HK-2 (cell line): ENCODE results near the gene SEPTIN1.

Source experiments
- DNase-seq: peaks from one replicate; pipeline ENCODE4 v3.0.0-alpha.2; 2018; ENCODE audit not compliant: unreplicated experiment

The SEPTIN1 gene

DNA sequence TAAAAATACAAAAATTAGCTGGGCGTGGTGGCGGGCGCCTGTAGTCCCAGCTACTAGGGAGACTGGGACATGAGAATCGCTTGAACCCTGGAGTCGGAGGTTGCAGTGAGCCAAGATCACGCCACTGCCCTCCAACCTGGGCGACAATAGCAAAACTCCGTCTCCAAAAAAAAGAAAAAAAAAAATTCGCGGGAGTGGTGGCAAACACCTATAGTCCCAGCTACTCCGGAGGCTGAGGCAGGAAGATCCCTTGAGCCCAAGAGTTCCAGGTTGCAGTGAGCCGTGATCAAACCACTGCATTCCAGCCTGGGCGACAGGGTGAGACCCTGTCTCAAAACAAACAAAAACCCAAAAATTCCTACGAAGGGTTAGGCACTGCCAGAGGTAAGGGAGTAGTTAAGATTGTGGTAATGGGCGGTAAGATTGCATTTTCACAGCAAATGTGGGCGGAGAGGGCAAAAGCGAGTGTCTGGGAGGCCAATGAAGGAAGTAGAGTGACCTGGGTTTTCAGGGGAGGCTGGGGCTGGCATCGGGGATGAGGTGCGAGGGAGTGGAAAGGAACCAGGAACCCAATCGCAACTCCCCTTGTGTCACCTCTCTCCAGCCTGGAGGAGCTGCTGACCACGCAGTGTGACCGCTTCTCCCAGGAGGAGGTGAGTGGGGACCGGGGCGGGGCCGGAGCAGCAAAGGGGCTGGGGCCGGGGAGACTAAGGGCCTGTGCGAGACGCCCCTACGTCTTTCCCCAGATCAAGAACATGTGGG lies 5.1 kb downstream of the SEPTIN1 start:
- no peak for DNase-seq

DNA sequence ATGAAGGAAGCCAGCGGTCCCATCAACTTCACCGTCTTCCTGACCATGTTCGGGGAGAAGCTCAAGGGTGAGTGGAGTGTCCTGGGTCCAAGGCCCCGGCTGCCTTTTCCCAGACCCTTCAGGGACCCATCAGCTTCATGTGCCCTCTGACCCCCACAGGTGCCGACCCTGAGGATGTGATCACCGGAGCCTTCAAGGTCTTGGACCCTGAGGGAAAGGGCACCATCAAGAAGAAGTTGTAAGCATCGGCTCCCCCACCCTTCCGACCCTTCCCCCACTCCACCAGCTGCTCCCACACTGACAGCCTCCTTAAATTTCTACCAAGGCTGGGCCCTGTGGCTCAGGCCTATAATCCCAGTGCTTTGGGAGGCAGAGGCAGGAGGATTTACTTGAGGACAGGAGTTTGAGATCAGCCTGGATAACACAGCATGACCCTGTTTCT lies 5.9 kb downstream of the SEPTIN1 start:
- DNase-seq, result no peak

DNA sequence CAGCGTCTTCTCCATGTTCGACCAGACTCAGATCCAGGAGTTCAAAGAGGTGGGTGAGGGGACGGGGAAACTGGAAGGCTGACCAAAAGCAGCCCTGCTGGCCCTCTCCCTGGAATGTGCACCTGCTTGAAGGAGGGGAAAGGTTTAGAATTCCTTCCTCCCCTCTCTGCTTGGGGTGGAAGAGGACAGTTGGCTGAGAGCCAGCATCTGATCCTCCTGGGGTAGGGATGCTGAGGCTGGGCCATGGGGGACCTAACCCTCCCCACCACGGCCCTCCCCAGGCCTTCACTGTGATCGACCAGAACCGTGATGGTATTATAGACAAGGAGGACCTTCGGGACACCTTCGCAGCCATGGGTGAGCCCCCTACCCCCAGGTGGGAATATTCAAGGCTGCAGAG lies 6.5 kb downstream of the SEPTIN1 start:
- DNase-seq, result no peak

DNA sequence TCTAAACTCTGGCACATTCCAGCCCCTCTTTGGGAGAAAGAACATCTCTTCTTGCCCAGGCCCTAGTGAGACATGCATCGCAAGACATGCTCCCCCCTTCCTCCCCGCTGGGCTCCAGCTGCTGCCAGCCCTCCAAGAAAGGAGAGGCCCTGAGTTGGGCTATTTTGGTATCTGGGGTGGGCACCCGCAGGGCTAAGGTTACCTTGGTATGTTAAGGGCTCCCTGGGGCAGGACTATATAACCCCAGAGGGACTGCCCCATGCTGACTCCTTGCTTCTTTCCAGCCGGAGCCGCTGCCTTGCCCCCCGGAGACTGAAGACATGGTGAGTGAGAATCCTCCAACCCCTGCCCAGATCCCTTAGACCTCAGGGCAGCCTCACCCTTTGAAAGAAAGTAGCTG lies 7.8 kb downstream of the SEPTIN1 start, which contains the start of gene MYL11:
Gene MYL11 (plus strand): TSS at position 265 of the 400 bp plus-strand sequence. CDS start 56 bp downstream, at position 321.
- no peak for DNase-seq

DNA sequence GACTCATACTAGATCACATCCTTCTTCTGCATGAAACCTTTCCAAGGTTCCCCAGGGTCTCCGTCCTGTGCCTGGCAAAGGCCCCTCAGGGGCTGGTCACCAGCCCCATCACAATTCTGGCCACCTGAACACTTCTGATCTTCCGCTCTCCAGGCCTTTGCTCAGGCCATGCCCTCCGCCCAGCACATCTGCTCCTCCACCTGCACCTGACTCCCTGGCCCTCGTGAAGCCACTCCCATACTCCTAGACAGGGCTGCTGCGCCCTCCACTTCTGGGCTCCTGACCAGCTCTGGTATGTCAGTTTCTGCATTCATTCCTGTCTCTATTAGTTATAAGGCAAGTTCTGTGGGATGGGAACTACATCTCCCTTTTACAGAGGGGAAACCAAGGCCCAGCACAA lies 9.6 kb downstream of the SEPTIN1 start:
- no peak for DNase-seq

DNA sequence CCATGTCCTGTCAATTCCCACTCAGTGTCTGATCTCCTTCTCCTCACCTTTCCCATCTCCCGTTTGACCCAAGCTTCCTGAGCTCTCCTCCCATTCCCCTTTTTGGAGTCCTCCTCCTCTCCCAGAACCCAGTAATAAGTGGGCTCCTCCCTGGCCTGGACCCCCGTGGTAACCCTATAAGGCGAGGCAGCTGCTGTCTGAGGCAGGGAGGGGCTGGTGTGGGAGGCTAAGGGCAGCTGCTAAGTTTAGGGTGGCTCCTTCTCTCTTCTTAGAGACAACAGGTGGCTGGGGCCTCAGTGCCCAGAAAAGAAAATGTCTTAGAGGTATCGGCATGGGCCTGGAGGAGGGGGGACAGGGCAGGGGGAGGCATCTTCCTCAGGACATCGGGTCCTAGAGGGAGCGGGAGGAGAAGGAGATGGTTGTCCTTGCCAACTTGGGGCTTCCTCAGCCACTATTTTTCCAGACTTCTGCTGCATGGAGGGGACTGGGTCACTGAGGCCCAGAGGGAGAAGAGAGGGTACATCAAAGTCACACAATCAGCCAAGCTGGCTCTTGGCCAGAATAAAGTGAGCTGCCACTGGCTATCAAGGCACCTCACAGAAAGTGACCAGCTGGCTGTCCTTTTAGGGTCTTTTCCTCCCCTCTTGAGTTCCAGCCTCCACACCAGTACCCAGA lies 10.2 kb downstream of the SEPTIN1 start:
- no peak for DNase-seq

DNA sequence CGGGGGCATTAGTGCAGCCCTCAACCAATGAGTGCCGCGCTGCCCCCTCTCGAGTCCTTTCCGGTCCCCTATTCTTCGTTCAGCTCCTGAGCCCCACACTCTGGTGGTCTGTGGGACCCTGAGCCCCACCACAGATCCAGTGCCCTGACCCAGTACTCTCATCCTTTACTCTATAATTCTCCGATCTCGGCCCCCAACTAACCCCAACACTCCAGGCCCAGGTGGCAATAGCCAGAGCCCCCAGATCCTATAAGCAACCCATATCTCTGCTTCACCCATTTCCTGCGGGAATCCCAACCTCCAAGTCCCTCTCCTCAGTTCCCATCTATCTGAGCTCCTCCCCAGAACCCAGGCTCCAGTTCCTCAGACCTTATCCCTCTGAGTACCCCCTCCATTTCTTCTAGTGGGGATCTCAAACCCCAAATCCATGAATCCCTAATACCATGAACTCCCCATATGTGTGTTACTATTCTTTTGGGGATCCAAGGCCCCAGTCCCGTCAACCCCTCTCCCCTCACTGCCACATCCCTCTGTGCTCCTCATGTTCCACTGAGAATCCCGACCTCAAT lies 11.0 kb downstream of the SEPTIN1 start:
- no peak for DNase-seq

DNA sequence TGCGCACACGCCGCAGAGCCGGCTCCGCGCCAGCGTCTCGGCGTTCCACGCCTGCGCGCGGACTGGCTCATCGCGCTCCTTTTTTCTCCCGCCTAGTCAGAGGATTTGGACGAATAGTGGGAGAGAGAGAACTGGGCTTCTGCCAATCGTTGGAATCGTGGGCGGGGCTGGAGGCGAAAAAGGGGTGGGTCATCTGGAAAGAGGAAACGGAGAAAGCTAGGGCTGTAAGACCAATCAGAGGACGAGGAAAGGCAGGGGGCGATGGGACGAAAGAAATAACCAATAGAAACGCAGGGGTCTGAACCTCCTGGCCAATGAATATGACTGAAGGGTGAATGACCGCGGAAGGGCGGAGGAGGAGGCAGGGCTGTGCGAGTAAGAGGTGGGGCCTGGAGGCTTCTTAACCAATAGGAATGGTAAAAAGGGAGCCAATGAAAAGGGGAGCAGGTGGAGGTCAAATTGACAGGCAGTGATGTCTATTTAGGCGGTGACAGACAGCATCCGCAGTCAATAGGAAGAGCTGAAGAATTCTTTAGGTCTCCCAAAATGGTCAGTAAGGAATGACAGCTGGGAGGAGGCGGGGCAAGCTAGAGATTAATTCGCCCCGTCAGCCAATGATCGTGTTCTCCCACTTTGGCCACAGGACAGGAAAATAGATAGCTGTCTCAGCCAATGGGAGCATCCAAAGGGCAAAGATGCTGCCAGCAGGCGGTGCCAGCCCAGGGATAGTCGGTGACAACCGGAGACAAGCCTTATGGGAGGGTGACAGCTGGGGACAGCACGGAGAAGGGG lies 11.7 kb downstream of the SEPTIN1 start, which contains the start of gene TBC1D10B:
Gene TBC1D10B (minus strand): TSS at position 39 of the 792 bp plus-strand sequence. CDS start 311 bp downstream, outside the sequence.
- DNase-seq, result peak; percentile 96

DNA sequence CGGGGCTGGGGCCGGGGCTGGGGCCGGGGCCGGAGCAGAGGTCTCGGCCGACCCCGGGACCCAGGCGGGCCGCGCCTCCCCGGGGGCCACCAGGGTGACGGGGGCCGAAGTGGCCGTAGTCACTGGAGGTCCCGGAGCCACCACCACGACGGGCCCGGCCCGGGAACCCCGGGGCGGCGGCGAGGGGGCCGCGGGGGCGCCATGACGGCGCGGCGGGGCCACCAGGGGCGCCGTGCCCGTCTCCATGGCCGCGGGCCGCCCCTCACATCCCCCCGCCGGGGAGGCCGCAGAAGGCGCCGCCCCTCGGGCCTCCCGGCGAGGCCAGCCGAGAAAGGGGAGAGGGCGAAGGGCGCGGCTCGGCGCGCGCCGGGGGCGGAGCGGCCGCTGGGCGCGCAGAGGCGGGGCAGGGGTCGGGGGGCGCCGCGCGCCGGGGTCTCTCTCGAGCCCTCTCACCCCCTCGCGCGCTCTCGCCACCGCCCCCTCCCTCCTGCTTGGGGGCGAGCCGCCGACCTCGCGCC lies 12.4 kb downstream of the SEPTIN1 start:
- DNase-seq, result no peak

DNA sequence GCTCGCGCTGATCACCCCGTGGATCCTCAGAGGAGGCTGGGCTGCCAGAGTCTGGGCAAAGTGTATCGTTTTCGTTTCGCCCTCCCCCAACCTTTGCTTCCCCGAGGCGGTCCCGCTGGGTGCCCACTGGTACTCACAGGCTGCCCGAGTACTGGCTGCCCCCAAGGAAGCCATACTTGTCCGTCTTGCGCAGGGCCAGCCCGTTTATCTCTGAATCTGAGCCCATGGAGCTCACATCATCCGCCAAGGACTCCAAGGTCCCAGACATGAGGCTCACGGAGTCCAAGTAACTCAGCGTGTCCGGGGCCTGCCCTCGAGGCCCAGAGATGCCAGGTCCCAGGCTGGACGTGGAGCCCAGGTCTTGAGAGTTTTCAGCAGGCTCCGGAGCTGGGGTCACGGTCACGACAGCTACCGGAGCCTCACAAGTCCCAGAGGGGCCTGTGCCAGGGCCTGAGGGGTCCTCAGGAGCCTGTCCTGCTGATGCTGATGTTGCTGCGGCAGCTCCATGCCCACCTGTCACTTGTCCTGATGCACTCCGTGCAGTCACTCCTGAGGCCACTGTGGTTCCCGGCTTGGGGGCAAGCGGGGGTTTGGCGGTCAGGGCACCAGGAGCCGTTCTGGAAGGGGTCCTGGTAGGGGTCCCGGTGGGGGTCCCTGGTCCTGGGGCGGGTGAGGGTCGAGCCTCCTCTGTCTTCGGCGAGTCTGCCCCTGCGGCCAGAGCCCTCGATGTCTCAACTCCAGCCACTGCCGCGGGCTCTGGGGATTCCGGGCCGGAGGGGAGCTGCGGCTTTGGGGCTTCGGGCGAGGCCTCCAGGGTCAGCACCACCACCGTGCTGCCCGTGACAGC lies 13.0 kb downstream of the SEPTIN1 start:
- DNase-seq, result no peak

DNA sequence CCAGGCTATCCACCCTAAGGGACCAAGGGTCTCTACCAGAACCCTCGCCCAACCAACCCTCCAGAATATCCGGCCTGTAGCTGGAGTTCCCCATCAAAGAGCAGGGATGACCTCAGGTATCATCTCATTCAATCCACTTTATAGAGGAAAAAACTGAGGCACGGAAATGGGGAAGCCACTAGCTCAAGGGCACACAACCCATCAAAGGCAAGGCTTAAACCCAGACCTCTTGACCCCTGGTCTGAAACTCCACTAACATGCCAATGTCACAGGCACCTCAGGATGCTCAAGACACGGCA lies 13.6 kb downstream of the SEPTIN1 start:
- DNase-seq, result no peak

DNA sequence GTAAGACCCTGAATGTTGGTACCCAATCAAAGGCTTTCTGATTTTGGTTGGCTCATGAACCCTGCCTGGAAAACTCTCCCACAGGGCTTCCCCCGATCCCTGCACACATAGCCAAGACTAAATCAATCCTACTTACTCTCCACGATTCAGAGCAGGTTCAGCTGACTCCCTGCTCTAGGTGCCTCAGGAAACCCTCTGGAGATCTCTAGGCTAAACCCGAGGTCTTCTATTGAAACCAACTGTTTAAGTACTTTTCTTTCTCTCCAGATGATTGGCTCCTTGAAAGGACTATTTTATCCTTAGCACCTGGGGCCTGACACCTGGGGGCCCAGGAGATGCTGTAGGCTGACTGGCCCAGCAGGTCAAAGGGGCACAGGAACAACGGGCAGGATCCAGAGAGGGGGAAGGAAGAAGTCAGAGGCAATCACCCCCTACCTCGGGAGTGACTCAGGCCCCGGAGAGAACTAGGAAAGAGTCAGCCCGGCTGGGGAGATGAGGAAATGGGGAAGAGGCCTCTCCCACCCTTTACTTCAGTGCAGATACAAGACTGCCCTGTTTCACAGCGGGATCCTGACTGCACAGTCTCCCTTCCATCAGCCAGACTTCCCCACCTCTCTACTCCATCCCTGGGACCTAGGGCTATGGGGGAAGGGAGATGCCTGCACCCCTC lies 14.1 kb downstream of the SEPTIN1 start:
- DNase-seq, result peak; percentile 46

DNA sequence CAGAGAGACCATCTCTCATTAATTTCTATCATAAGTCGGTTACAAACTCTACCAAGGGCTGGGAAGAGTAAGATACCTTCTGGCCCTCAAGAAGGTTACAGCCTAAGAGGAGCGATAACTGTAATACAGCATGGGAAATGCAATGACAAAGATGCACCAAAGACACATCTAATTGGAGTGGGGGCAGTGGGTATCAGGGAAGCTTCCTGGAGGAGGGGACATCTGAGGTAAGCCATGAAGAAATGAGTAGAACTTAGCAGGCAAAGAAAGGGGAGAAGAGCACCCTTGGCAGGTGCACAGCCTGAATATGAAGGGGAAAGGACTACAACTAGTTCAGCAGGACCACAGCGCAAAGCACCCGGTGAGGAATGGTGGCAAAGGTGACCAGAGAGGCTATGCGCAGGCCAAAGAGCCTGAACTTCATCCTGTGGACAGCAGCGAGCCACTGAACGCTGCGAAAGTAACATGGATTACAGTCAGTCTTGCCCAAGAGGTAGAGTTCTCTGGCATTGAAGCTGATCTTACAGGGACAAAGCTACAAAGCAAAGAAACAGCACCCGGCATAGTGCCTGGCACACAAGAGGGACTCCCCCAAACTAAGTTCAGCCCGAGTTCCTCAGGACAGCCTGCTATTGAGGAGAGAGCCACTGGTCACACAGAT lies 14.9 kb downstream of the SEPTIN1 start:
- no peak for DNase-seq

DNA sequence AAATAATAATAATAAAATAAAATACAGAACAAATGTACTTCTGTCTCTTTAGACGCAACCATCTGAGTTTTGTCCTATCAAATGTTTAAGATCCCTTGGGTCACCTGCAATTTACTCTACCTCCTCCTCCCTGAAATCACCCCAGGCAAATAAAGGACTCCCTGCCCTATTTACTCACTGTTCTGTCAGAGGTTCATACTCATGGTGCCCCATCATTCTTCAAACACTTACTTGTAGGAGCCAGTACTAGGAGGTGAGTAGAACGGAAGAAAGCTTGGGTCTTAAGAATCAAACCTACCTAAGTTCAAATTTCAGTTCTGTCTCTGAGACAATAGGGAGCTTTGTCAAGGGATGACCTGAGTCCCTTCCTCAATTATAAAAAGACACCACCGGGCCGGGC lies 15.8 kb downstream of the SEPTIN1 start:
- no peak for DNase-seq

DNA sequence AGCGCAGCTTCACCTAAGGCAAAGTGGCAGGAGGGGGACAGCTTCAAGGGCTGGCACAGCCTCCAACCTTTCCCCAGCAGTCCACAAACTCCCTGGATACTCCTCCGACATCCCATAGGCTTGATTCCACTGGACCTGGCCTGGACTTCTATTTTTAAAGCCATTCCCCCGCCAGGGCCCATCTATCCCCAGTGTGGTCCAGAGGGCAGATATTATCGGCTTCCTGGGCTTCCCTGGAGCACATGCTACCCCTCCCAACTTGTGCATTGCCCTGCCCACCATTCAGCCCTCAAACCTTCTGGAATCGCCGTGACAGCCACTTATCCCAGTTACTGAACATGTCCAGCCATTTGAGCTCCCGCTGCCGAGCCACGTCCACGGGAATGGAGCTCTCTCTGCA lies 17.2 kb downstream of the SEPTIN1 start:
- no peak for DNase-seq

DNA sequence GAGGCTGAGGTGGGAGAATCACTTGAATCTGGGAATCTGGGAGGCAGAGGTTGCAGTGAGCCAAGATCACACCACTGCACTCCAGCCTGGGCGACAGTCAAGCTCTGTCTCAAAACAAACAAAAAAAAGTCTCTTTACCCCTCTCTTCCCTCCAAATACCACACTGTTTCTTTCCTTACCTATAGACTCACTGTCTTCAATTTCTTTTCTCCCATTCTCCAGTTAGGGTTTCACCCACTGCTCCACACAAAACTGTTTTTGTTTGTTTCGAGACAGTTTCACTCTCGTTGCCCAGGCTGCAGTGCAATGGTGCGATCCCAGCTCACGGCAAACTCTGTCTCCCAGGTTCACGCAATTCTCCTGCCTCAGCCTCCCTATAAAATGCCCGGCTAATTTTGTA lies 21.2 kb downstream of the SEPTIN1 start:
- DNase-seq, result no peak

DNA sequence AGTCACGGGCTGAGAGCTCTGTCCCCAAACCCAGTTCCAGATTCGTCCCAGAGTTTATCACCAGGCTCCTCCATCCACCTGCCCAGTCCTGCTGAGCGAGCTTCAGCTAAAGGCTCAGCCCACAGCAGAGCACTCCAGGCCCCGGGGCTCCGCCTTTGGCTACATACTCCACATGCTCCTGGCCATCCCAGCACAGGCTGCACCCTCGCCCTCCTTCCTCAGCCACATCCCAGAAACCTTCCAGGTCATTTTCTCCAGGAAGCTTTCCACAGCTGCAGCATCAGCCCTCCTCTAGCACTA lies 22.5 kb downstream of the SEPTIN1 start:
- no peak for DNase-seq

DNA sequence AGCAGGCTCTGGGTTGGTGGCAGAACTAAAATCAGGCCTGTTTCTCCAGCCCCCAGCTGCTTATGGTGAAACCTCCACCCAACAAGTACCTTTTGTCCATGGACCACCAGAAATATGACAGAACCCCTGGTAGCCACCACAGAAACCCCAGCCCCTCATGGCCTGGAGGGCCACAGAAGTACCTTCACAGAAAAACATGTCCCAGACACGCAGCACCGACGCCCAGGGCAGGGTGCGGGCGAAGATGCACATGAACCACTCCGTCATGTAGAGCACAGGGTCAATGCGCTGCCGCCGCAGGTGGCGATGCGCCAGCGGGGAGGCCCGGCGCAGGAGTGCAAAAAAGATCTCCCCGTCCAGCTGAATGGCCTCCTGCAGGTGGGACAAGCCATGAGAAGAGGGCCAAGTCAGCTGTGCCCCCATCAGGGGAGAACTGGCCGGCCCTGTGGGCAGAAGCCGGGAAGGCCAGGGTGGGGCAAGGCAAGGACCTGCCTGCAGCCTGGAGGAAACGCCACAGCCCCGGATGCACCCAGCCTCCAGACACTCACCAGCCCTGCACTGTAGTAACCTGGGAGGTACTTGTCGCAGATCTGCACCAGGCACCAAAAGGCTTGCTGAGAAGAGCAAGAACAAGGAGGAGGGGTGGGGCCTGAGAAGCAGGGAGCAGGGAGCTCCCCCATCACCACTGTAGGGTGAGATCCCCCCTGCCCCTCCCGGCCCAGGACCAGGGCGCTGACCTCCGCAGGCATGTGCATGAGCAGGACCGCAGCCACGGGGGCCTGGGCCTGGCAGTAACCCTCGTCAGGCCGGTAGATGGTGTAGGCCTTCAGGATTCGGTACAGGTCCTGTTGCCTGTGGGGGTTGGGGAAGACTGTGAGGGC lies 23.1 kb downstream of the SEPTIN1 start:
- no peak for DNase-seq

DNA sequence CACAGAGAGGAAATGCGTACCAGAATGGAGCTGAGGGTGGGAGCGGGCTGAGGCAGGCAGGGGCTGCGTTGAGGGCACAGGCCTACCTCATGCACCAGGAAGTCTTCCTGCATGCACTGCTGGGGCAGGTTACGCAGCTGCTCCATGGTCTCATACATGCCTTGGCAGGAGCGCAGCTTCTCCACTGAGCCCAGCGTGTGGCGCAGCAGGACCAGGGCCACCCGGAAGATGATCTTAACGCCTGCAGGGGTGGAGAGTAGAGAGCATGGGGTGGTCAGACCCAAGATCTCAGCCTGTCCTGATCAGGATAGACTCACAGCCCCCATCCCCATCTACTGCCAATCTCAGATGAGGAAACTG lies 23.8 kb downstream of the SEPTIN1 start:
- DNase-seq, result no peak
